K562 (cell line): Measurements from ENCODE around the gene GALNT17. TPM values are rescaled to one million over a fixed set of nuclear protein-coding genes. Genes with fewer than 3 reads are reported as not detected.

Experiments
- ATAC-seq: fragments of 200-7000 bp; cut with Tn5 transposase; 3 replicates; pipeline ENCODE4 v1.9.1; 2020; ENCODE audit warnings: moderate library complexity
- BruUV-seq: library from RNA; stranded (reverse); fragments of 400-500 nt; replicated peaks from 2 replicates; lab custom pipeline; 2021; lab: Mats Ljungman, UMichigan
- CTCF ChIA-PET: fragments of 300-600 bp; formaldehyde crosslinking; extraction: SDS; loops from one replicate; lab custom pipeline; 2021; ENCODE audit warnings: low intra/inter-chr PET ratio; lab: Yijun Ruan, JAX
- POLR2A ChIA-PET: fragments of 300-600, 350-650 bp; sonication (Branson Sonifier 250); formaldehyde crosslinking; extraction: SDS; loops from one replicate; lab custom pipeline; 2021; ENCODE audit warnings: antibody characterized with exemption, inconsistent platforms; lab: Yijun Ruan, JAX
- DNase-seq, 4 experiments: peaks; one replicate each; pipeline versions ENCODE4 v3.0.0 to v3.0.0-alpha.2; 2011 to 2018; ENCODE audit warnings: low spot score in 3 of 4, mixed read lengths in 3 of 4; ENCODE audit errors: extremely low read depth in 1 of 4
- FAIRE-seq: peaks from 2 replicates; lab custom pipeline; 2011; peaks lifted over from hg19 to GRCh38; lab: Jason Lieb, UNC
- H2AFZ ChIP-seq: 2 replicates; pipeline ENCODE4 v1.6.0; 2011; ENCODE audit warnings: low read depth, low read length, control low read depth, inconsistent platforms
- H3K27ac ChIP-seq: fragments of 200-600 bp; 3 replicates; pipeline ENCODE4 v1.8.0; 2011; ENCODE audit warnings: low read depth, mild to moderate bottlenecking, control low read depth, inconsistent platforms, low read length, moderate library complexity, mixed read lengths; ENCODE audit errors: extremely low read depth
- H3K27me3 ChIP-seq, 2 experiments: fragments of 300-600 bp in 1 of 2; 2 replicates in 1 of 2; 3 replicates in 1 of 2; pipeline versions ENCODE4 v1.6.0 to v1.8.0; 2011; ENCODE audit warnings: inconsistent platforms in 2 of 2, low read length in 2 of 2, mild to moderate bottlenecking in 1 of 2, mixed read lengths in 1 of 2, moderate library complexity in 1 of 2; ENCODE audit not compliant: control insufficient read depth in 2 of 2, insufficient read depth in 2 of 2
- H3K36me3 ChIP-seq: fragments of 300-600 bp; 3 replicates; pipeline ENCODE4 v1.8.0; 2011; ENCODE audit warnings: mild to moderate bottlenecking, low read length, inconsistent platforms; ENCODE audit not compliant: control insufficient read depth, insufficient read depth
- H3K4me1 ChIP-seq, 2 experiments: fragments of 200-600 bp in 1 of 2; replicated peaks in 1 of 2; 2 replicates in 1 of 2; 3 replicates in 1 of 2; pipeline versions ENCODE4 v1.5.1 to v1.8.0; 2011; ENCODE audit warnings: inconsistent platforms in 2 of 2, low read length in 2 of 2, mild to moderate bottlenecking in 1 of 2, mixed read lengths in 1 of 2, moderate library complexity in 1 of 2; ENCODE audit not compliant: control insufficient read depth in 2 of 2, insufficient read depth in 2 of 2
- H3K4me2 ChIP-seq: 2 replicates; pipeline ENCODE4 v1.6.1; 2011; ENCODE audit warnings: low read length, control low read depth, inconsistent platforms, mixed read lengths; ENCODE audit not compliant: insufficient read depth
- H3K4me3 ChIP-seq: fragments of 200-600 bp; sonication (generic), shearing (Covaris generic); 2 replicates; pipeline ENCODE4 v1.5.1; 2016; ENCODE audit warnings: control low read depth, inconsistent platforms
- H3K79me2 ChIP-seq: fragments of 200-600 bp; 3 replicates; pipeline ENCODE4 v1.8.0; 2011; ENCODE audit warnings: low read length, inconsistent platforms; ENCODE audit not compliant: control insufficient read depth, insufficient read depth
- H3K9ac ChIP-seq, 2 experiments: 2 replicates each; pipeline versions ENCODE4 v1.6.0 to v1.6.1; 2011; ENCODE audit warnings: low read depth in 2 of 2, low read length in 2 of 2, control low read depth in 1 of 2, inconsistent platforms in 1 of 2, mild to moderate bottlenecking in 1 of 2, mixed read lengths in 1 of 2; ENCODE audit not compliant: insufficient read depth in 1 of 2
- H3K9me1 ChIP-seq: one replicate; pipeline ENCODE4 v1.6.0; 2011; ENCODE audit warnings: inconsistent platforms, mild to moderate bottlenecking, low read length, moderate library complexity; ENCODE audit not compliant: control insufficient read depth, insufficient read depth
- H3K9me3 ChIP-seq: replicated peaks from 2 replicates; pipeline ENCODE4 v1.5.1; 2011; ENCODE audit warnings: low read depth, low read length, inconsistent platforms; ENCODE audit not compliant: control insufficient read depth, insufficient read depth
- H4K20me1 ChIP-seq: replicated peaks from 2 replicates; pipeline ENCODE4 v1.6.1; 2011; ENCODE audit warnings: low read length, inconsistent platforms, mixed read lengths; ENCODE audit not compliant: control insufficient read depth, insufficient read depth
- CHD4 ChIP-seq: fragments of 200-600 bp; sonication (generic); IDR thresholded peaks from 3 replicates; pipeline ENCODE4 v1.6.1; 2012; ENCODE audit warnings: low read depth, mild to moderate bottlenecking, mixed read lengths, low read length, inconsistent platforms; ENCODE audit not compliant: insufficient read depth, insufficient replicate concordance, poor library complexity, severe bottlenecking
- MNT ChIP-seq, 2 experiments: fragments of 450-650 bp; conservative IDR thresholded peaks; 2 replicates each; pipeline ENCODE4 v1.6.1; 2017; ENCODE audit warnings: mild to moderate bottlenecking in 2 of 2, moderate library complexity in 2 of 2
- MTF1 ChIP-seq: fragments of 250-450 bp; sonication (Bioruptor Pico); IDR thresholded peaks from 2 replicates; pipeline ENCODE4 v1.9.0; 2021; ENCODE audit warnings: moderate library complexity, mild to moderate bottlenecking, inconsistent platforms, borderline replicate concordance
- TGIF2 ChIP-seq: sonication (generic); formaldehyde crosslinking; IDR thresholded peaks from 2 replicates; pipeline ENCODE4 v1.8.1; 2022; ENCODE audit warnings: mild to moderate bottlenecking, missing genetic modification reagents, moderate library complexity
- WGBS: fragments of 100-300 bp; shearing (Covaris generic); methylation state at CpG from one replicate; pipeline ENCODE4 v1.1.6; 2016; ENCODE audit warnings: low coverage, mixed read lengths; ENCODE audit not compliant: insufficient coverage; ENCODE audit errors: missing lambda C conversion rate; 5-methylcytosine and 5-hydroxymethylcytosine counted together
- in situ Hi-C: fragments of 300-500 bp; cut with MboI; formaldehyde crosslinking; loops from 4 replicates; pipeline ENCODE4 v1.15.0; 2018; ENCODE audit warnings: inconsistent platforms, mixed read lengths
- intact Hi-C: fragments of 100-400 bp; cut with micrococcal nuclease; formaldehyde crosslinking; loops from 2 replicates; pipeline ENCODE4 v1.14.2; 2022
- polyA plus RNA-seq, 8 experiments: library from polyadenylated mRNA; depleted of rRNA in 4 of 8; stranded (reverse) in 5 of 8; unstranded in 3 of 8; fragments of >200 nt; fragmentation: Nextera tagmentation in 2 of 8; fragmentation: Illumina TruSeq in 1 of 8; extraction: Ambion mirVana in 2 of 8; extraction: Trizol in 1 of 8; gene quantifications; 2 replicates each; pipeline versions ENCODE4 v1.2.1 to v1.2.3, GENCODE V29; 2011 to 2014; ENCODE audit warnings: inconsistent platforms in 1 of 8, missing spikeins in 1 of 8
- total RNA-seq, 7 experiments: library from RNA; depleted of rRNA in 6 of 7; stranded (reverse); fragments of >200 nt in 6 of 7; fragmentation: Illumina TruSeq in 2 of 7; extraction: Trizol in 2 of 7; gene quantifications; 2 replicates each; pipeline versions ENCODE4 v1.2.1 to v1.2.3, GENCODE V29; 2011 to 2021; ENCODE audit warnings: low replicate concordance in 1 of 7

The GALNT17 gene
- total and polyA plus RNA-seq, 9 of the 15 experiments (the other 6 are each of a cell fraction or from before 2014, with no cell fraction given): not detected

GRCh38 chr7:71349682-71350481 is 217.9 kb downstream of the GALNT17 start:
- ATAC-seq (no peak), FAIRE-seq (no peak), DNase-seq (no peak)
- no peak overlapping the region for H3K27ac ChIP-seq
- in situ Hi-C loops: no loop called here
- H3K9me3 ChIP-seq: no peaks in the 10 kb centered on the region
- H4K20me1 ChIP-seq: no peaks in the 10 kb centered on the region
- H3K79me2 ChIP-seq: no peaks in the 10 kb centered on the region
- intact Hi-C loops: no loop called here
- H3K9ac ChIP-seq: no peak overlapping the region
- no peaks in the 10 kb centered on the region for H3K9me1 ChIP-seq
- no peaks in the 10 kb centered on the region for H3K36me3 ChIP-seq
- H3K27me3 ChIP-seq: no peaks in the 10 kb centered on the region
- no TSS peak for BruUV-seq
- no peak overlapping the region for H3K4me2 ChIP-seq
- POLR2A ChIA-PET: interaction anchor here (0.7 kb wide), 1 partner anchor 345 kb away, joined by 3 read pairs; no protein-coding TSS in a partner anchor
- no peak overlapping the region for H3K4me3 ChIP-seq
- 5% methylated on average over 5 of the region's 5 CpGs for WGBS
- no peaks in the 10 kb centered on the region for H3K4me1 ChIP-seq
- CTCF ChIA-PET: no interaction called here
- no peak for TF ChIP-seq MNT (conservative IDR thresholded peaks at IDR 0.05)
- no peak for TF ChIP-seq TGIF2
- no peak for TF ChIP-seq MTF1 (CRISPR knock-in tag)
- no peak for TF ChIP-seq CHD4
- TF ChIP-seq, all 486 proteins: peak for 0
- H2AFZ ChIP-seq: no peak overlapping the region
